MCF 10A (cell line): ENCODE measurements around the gene DNAJA2. TPM values are rescaled to one million over a fixed set of nuclear protein-coding genes. Genes with fewer than 3 reads are reported as not detected.

ENCODE experiments used
- BruUV-seq: library from RNA; stranded (reverse); fragments of 400-500 nt; replicated peaks from 2 replicates; lab custom pipeline; 2021; lab: Mats Ljungman, UMichigan
- CTCF ChIA-PET: fragments of 300-600 bp; sonication (Branson Sonifier 250); formaldehyde crosslinking; extraction: SDS; loops from one replicate; lab custom pipeline; 2021; ENCODE audit warnings: antibody characterized with exemption, inconsistent platforms; lab: Yijun Ruan, JAX
- POLR2A ChIA-PET: fragments of 300-600, 350-650 bp; sonication (Branson Sonifier 250); formaldehyde crosslinking; extraction: SDS; loops from one replicate; lab custom pipeline; 2020; ENCODE audit warnings: antibody characterized with exemption, inconsistent platforms; lab: Yijun Ruan, JAX
- DNase-seq: peaks from one replicate; pipeline ENCODE4 v3.0.0-alpha.2; 2018; ENCODE audit not compliant: unreplicated experiment
- H3K27ac Mint-ChIP-seq: one replicate; pipeline ENCODE4 v1.8.0; 2022; ENCODE audit warnings: mild to moderate bottlenecking, low read depth, mixed read lengths; ENCODE audit not compliant: unreplicated experiment
- H3K27me3 Mint-ChIP-seq: one replicate; pipeline ENCODE4 v1.8.0; 2022; ENCODE audit warnings: mixed read lengths; ENCODE audit not compliant: insufficient read depth, unreplicated experiment
- H3K36me3 Mint-ChIP-seq: one replicate; pipeline ENCODE4 v1.8.0; 2022; ENCODE audit warnings: mild to moderate bottlenecking, moderate library complexity, mixed read lengths; ENCODE audit not compliant: insufficient read depth, unreplicated experiment
- H3K4me1 Mint-ChIP-seq: one replicate; pipeline ENCODE4 v1.8.0; 2022; ENCODE audit warnings: mixed read lengths; ENCODE audit not compliant: insufficient read depth, unreplicated experiment
- H3K4me3 Mint-ChIP-seq: one replicate; pipeline ENCODE4 v1.8.0; 2022; ENCODE audit warnings: mild to moderate bottlenecking, moderate library complexity, mixed read lengths; ENCODE audit not compliant: unreplicated experiment
- H3K9me3 Mint-ChIP-seq: one replicate; pipeline ENCODE4 v1.8.0; 2022; ENCODE audit warnings: mixed read lengths; ENCODE audit not compliant: unreplicated experiment
- intact Hi-C: fragments of 100-400 bp; cut with micrococcal nuclease; formaldehyde crosslinking; loops from 2 replicates; pipeline ENCODE4 v1.14.1; 2022
- total RNA-seq: library from RNA; stranded (reverse); gene quantifications from 2 replicates; pipeline ENCODE4 v1.2.3, GENCODE V29; 2022
- TF ChIP-seq, protein P1 (sequence below): fragments of 200-600 bp; IDR thresholded peaks from one replicate; pipeline ENCODE4 v1.8.0; 2022; ENCODE audit warnings: antibody characterized with exemption, mild to moderate bottlenecking; ENCODE audit not compliant: unreplicated experiment

Gene DNAJA2
- total RNA-seq, 1 experiment from 2014 or later = 64.8 TPM

GRCh38 chr16:46975908-46976470, 2.5 kb upstream of the DNAJA2 start:
- TF ChIP-seq, protein P1, sequence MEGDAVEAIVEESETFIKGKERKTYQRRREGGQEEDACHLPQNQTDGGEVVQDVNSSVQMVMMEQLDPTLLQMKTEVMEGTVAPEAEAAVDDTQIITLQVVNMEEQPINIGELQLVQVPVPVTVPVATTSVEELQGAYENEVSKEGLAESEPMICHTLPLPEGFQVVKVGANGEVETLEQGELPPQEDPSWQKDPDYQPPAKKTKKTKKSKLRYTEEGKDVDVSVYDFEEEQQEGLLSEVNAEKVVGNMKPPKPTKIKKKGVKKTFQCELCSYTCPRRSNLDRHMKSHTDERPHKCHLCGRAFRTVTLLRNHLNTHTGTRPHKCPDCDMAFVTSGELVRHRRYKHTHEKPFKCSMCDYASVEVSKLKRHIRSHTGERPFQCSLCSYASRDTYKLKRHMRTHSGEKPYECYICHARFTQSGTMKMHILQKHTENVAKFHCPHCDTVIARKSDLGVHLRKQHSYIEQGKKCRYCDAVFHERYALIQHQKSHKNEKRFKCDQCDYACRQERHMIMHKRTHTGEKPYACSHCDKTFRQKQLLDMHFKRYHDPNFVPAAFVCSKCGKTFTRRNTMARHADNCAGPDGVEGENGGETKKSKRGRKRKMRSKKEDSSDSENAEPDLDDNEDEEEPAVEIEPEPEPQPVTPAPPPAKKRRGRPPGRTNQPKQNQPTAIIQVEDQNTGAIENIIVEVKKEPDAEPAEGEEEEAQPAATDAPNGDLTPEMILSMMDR = no peak
- peaks cover 12% of the 10 kb centered on the region for H3K4me1 Mint-ChIP-seq
- peaks cover 16% of the 10 kb centered on the region for H3K36me3 Mint-ChIP-seq
- CTCF ChIA-PET = interaction anchor here (1.9 kb wide), 1 partner anchor 165 kb away, joined by 6 read pairs; no protein-coding TSS in a partner anchor
- intact Hi-C loops = no loop called here
- H3K4me3 Mint-ChIP-seq = no peak overlapping the region
- H3K27ac Mint-ChIP-seq = no peak overlapping the region
- POLR2A ChIA-PET = interaction anchor here (0.6 kb wide), 2 partner anchors 30 to 236 kb away, joined by 3 to 4 read pairs; no protein-coding TSS in a partner anchor
- no peaks in the 10 kb centered on the region for H3K27me3 Mint-ChIP-seq
- no peak for DNase-seq
- no peaks in the 10 kb centered on the region for H3K9me3 Mint-ChIP-seq
- no TSS peak for BruUV-seq

GRCh38 chr16:46975165-46975564, 1.7 kb upstream of the DNAJA2 start:
- Mint-ChIP-seq H3K27me3 (no peaks in the 10 kb centered on the region), H3K4me3 (peak overlapping the region; percentile 74), H3K9me3 (no peaks in the 10 kb centered on the region), H3K36me3 (peaks cover 23% of the 10 kb centered on the region), H3K4me1 (peaks cover 12% of the 10 kb centered on the region), H3K27ac (no peak overlapping the region)
- TF ChIP-seq, protein P1 = no peak
- no TSS peak for BruUV-seq
- POLR2A ChIA-PET = interaction anchor here (1.4 to 1.6 kb wide), 3 partner anchors 8 to 1220 kb away, joined by 4 to 5 read pairs (median 4); partner anchors contain the start of gene C16orf87
- CTCF ChIA-PET = interaction anchor here (0.6 to 1.9 kb wide), 6 partner anchors 63 to 1183 kb away, joined by 3 to 6 read pairs (median 3); no protein-coding TSS in a partner anchor
- intact Hi-C loops = no loop called here
- DNase-seq = no peak

GRCh38 chr16:46974352-46974751, 878 bp upstream of the DNAJA2 start:
- POLR2A ChIA-PET = interaction anchor here (0.6 to 3.6 kb wide), 17 partner anchors 9 to 1221 kb away, joined by 3 to 32 read pairs (median 4); partner anchors contain the start of genes C16orf87, GPT2, ITFG1 and NETO2
- intact Hi-C loops = loop anchor here (5.0 kb wide), 1 partner anchor 287 kb away; the partner anchor contains the start of genes ORC6 and VPS35

More at GRCh38 chr16:46974352-46974751, 878 bp upstream of the DNAJA2 start:
- Mint-ChIP-seq H3K4me3 (peak overlapping the region; percentile 74), H3K4me1 (peaks cover 12% of the 10 kb centered on the region), H3K27ac (peak overlapping the region; percentile 96), H3K9me3 (no peaks in the 10 kb centered on the region), H3K27me3 (no peaks in the 10 kb centered on the region), H3K36me3 (peaks cover 31% of the 10 kb centered on the region)
- TF ChIP-seq, protein P1 = no peak
- CTCF ChIA-PET = interaction anchor here (0.8 to 2.6 kb wide), 10 partner anchors 12 to 1191 kb away, joined by 3 to 11 read pairs (median 4); no protein-coding TSS in a partner anchor
- BruUV-seq = no TSS peak
- peak; percentile 23 for DNase-seq
